HL-60 (cell line): ENCODE measurements around the gene ABHD8.

Experiments
- DNase-seq, 2 experiments: peaks; one replicate each; pipeline ENCODE4 v3.0.0-alpha.2; 2010 to 2020; ENCODE audit warnings: low read depth in 1 of 2, low spot score in 1 of 2
- H3K27ac ChIP-seq: fragments of 250-450 bp; sonication (Bioruptor Pico); replicated peaks from 2 replicates; pipeline ENCODE4 v1.5.1; 2020; ENCODE audit warnings: mild to moderate bottlenecking, moderate library complexity
- H3K27me3 ChIP-seq: fragments of 250-450 bp; sonication (Bioruptor Pico); 2 replicates; pipeline ENCODE4 v1.5.1; 2021; ENCODE audit warnings: mild to moderate bottlenecking, moderate library complexity; ENCODE audit not compliant: insufficient read depth, poor library complexity, severe bottlenecking
- H3K4me3 ChIP-seq: replicated peaks from 2 replicates; pipeline ENCODE4 v1.5.1; 2011; ENCODE audit warnings: mild to moderate bottlenecking, control low read depth, low read length; ENCODE audit not compliant: insufficient read depth
- CTCF ChIP-seq: IDR thresholded peaks from one replicate; pipeline ENCODE4 v1.5.1; 2011; ENCODE audit warnings: low read length, control low read depth, inconsistent platforms; ENCODE audit not compliant: insufficient read depth
- GABPA ChIP-seq: IDR thresholded peaks from 2 replicates; pipeline ENCODE4 v1.6.1; 2012; ENCODE audit warnings: low read depth
- POLR2AphosphoS5 ChIP-seq: IDR thresholded peaks from 2 replicates; pipeline ENCODE4 v1.6.1; 2012; ENCODE audit warnings: low read depth
- SPI1 ChIP-seq: IDR thresholded peaks from 2 replicates; pipeline ENCODE4 v1.6.1; 2012; ENCODE audit warnings: low read depth, mild to moderate bottlenecking, borderline replicate concordance
- TF ChIP-seq, protein P1 (sequence below): IDR thresholded peaks from 2 replicates; pipeline ENCODE4 v1.6.1; 2012; ENCODE audit warnings: low read depth; ENCODE audit not compliant: insufficient replicate concordance

The ABHD8 gene

GRCh38 chr19:17334414-17335409 lies 31.5 kb upstream of the ABHD8 start, which contains the start of gene ANO8:
Gene ANO8, minus strand, starts transcription at chr19:17334855. Its CDS starts 185 bp downstream, at chr19:17334670.
- Histone ChIP-seq H3K27ac (no peak within 1 kb of the TSS; the same call in 1 of the 2 replicates), H3K27me3 (peaks cover 13% of the 10 kb centered on the region), H3K4me3 (peak within 1 kb of the TSS; percentile 56)
- TF ChIP-seq, protein P1, sequence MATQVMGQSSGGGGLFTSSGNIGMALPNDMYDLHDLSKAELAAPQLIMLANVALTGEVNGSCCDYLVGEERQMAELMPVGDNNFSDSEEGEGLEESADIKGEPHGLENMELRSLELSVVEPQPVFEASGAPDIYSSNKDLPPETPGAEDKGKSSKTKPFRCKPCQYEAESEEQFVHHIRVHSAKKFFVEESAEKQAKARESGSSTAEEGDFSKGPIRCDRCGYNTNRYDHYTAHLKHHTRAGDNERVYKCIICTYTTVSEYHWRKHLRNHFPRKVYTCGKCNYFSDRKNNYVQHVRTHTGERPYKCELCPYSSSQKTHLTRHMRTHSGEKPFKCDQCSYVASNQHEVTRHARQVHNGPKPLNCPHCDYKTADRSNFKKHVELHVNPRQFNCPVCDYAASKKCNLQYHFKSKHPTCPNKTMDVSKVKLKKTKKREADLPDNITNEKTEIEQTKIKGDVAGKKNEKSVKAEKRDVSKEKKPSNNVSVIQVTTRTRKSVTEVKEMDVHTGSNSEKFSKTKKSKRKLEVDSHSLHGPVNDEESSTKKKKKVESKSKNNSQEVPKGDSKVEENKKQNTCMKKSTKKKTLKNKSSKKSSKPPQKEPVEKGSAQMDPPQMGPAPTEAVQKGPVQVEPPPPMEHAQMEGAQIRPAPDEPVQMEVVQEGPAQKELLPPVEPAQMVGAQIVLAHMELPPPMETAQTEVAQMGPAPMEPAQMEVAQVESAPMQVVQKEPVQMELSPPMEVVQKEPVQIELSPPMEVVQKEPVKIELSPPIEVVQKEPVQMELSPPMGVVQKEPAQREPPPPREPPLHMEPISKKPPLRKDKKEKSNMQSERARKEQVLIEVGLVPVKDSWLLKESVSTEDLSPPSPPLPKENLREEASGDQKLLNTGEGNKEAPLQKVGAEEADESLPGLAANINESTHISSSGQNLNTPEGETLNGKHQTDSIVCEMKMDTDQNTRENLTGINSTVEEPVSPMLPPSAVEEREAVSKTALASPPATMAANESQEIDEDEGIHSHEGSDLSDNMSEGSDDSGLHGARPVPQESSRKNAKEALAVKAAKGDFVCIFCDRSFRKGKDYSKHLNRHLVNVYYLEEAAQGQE = no peak
- TF ChIP-seq SPI1 (no peak), GABPA (0 out of 2 replicates have a peak, but pooled peaks have one; percentile 8), POLR2AphosphoS5 (no peak), CTCF (no peak)
- DNase-seq = peak; percentile 91 to 96

- DNase-seq = peak; percentile 84 to 90
- 0 out of 2 replicates have a peak, but pooled peaks have one; percentile 37 for TF ChIP-seq POLR2AphosphoS5
- TF ChIP-seq GABPA = no peak
- TF ChIP-seq, protein P1 = peak; percentile 27
- TF ChIP-seq SPI1 = peak; percentile 22; the same call in 1 of the 2 replicates
- TF ChIP-seq CTCF = no peak
- Histone ChIP-seq H3K27ac (no peak overlapping the region), H3K4me3 (peak overlapping the region; percentile 56), H3K27me3 (peaks cover 22% of the 10 kb centered on the region)
Observed at GRCh38 chr19:17333611-17334413, 30.6 kb upstream of the ABHD8 start.

DNA sequence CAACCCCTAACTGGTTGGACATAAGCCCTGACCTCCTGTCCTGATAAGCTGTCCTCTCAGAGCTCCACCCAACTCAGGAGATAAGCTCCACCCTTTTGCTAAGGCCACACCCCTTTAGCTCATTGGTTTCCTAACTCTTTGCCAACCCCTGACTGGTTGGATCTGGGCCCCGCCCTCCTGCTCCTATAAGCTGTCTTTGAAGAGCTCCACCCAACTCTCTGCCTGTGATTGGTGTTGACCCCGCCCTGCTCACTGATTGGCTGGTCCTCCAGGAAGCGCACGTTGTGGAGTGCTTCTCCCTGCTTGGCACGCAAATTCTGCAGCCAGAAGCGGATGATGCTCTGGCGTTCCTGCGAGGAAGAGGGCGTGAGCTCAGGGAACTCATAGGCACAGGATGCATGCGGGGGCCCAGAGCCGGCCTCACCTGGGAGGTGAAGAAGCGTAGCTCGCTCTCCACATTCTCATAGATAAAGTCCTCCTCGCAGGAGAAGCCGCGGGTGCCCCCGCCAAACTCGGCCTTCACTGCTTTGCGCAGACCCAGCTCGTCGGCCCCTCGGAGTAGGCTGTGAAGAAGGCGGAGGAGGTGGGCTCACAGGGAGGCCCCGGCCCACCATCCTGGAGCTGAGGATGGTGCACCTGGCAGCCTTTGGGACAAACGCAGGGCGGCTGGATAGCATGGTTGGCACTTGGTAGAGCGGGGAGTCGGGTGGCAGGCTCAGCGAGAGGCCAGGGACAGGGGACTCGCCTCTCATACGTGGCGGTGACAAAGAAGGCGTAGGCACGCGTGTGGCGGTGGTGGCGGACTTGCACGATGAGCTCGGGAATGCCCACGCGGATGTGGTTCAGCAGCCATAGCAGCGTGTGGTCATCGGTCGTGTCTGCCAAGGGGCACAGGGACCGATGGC lies 29.7 kb upstream of the ABHD8 start:
- Histone ChIP-seq H3K27me3 (peaks cover 27% of the 10 kb centered on the region), H3K4me3 (no peak overlapping the region), H3K27ac (no peak overlapping the region)
- no peak for TF ChIP-seq SPI1
- TF ChIP-seq, protein P1 = no peak
- no peak for TF ChIP-seq POLR2AphosphoS5
- TF ChIP-seq CTCF = no peak
- TF ChIP-seq GABPA = no peak
- DNase-seq = peak in 1 of 2 experiments; percentile 31
